ENCODE measurements around the gene CHCHD3.

DNA sequence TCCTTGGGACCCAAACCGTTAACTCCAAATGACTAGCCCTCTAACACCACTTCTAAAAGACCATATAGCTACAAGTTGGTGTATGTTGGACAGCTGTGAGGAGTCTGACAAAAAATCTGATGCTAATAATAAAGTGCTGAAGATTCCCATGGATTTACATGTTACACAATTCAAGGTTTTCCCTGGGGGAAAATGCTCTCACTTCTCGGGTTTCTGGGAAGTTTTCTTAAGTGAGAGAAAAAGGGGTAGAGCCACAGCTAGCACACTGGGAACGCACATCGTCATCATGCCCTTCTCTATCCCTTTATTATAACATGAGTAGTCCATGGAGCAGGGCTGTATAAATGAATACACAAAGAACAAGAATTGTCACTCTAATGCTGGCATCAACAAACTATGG, 162.1 kb downstream of the CHCHD3 start:
- TF ChIP-seq, protein P1, sequence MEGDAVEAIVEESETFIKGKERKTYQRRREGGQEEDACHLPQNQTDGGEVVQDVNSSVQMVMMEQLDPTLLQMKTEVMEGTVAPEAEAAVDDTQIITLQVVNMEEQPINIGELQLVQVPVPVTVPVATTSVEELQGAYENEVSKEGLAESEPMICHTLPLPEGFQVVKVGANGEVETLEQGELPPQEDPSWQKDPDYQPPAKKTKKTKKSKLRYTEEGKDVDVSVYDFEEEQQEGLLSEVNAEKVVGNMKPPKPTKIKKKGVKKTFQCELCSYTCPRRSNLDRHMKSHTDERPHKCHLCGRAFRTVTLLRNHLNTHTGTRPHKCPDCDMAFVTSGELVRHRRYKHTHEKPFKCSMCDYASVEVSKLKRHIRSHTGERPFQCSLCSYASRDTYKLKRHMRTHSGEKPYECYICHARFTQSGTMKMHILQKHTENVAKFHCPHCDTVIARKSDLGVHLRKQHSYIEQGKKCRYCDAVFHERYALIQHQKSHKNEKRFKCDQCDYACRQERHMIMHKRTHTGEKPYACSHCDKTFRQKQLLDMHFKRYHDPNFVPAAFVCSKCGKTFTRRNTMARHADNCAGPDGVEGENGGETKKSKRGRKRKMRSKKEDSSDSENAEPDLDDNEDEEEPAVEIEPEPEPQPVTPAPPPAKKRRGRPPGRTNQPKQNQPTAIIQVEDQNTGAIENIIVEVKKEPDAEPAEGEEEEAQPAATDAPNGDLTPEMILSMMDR (IDR thresholded peaks at IDR 0.05; ENCODE audit: low read depth, low read length, missing input control) = no peak
- TF ChIP-seq RAD21 (IDR thresholded peaks at IDR 0.05) (no peak), JUND (IDR thresholded peaks at IDR 0.05) (no peak)
- TF ChIP-seq, protein P2, sequence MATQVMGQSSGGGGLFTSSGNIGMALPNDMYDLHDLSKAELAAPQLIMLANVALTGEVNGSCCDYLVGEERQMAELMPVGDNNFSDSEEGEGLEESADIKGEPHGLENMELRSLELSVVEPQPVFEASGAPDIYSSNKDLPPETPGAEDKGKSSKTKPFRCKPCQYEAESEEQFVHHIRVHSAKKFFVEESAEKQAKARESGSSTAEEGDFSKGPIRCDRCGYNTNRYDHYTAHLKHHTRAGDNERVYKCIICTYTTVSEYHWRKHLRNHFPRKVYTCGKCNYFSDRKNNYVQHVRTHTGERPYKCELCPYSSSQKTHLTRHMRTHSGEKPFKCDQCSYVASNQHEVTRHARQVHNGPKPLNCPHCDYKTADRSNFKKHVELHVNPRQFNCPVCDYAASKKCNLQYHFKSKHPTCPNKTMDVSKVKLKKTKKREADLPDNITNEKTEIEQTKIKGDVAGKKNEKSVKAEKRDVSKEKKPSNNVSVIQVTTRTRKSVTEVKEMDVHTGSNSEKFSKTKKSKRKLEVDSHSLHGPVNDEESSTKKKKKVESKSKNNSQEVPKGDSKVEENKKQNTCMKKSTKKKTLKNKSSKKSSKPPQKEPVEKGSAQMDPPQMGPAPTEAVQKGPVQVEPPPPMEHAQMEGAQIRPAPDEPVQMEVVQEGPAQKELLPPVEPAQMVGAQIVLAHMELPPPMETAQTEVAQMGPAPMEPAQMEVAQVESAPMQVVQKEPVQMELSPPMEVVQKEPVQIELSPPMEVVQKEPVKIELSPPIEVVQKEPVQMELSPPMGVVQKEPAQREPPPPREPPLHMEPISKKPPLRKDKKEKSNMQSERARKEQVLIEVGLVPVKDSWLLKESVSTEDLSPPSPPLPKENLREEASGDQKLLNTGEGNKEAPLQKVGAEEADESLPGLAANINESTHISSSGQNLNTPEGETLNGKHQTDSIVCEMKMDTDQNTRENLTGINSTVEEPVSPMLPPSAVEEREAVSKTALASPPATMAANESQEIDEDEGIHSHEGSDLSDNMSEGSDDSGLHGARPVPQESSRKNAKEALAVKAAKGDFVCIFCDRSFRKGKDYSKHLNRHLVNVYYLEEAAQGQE (IDR thresholded peaks at IDR 0.05) = no peak
- TF ChIP-seq, protein P3, sequence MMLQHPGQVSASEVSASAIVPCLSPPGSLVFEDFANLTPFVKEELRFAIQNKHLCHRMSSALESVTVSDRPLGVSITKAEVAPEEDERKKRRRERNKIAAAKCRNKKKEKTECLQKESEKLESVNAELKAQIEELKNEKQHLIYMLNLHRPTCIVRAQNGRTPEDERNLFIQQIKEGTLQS (IDR thresholded peaks at IDR 0.05) = no peak

Data from liver (tissue), 3 donors.